ENCODE data around the gene HMGN3.

Gene HMGN3

DNA sequence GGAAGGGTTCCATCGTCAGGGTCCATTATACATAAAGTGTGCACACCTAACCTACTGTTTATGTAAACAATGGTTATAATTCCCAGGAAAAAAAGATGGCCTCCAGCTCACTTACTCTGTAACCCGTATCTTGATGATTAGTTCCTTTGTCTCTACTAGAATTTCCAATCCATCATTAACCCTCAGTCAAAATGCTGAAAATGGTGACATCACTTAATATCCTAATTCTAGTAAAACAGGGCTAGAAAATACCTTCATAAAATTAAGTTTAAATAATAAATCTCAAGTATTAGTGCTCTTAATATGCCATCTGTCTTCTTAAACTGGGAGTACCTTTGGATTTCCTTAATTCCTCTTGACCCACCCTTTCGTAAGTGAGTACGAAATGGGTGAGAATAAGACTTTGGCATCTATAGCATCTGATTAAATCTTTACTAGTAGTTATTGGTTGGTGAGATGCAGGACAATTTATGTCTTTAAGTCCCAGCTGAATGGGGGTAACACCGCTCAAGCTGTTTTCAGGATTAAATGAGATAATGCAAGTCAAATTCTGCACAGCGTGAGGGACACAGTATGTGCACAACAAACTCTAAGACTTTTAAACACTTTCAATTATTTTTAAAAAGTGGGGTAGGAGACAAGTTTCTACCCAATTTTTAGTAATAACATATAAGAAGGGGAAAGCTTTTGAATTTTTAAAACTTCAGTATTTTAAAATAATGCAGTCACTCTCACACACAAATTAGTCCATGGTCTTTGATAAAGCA, 1.6 kb downstream of the HMGN3 start:
- DNase-seq (ENCODE audit: low spot score), result no peak

DNA sequence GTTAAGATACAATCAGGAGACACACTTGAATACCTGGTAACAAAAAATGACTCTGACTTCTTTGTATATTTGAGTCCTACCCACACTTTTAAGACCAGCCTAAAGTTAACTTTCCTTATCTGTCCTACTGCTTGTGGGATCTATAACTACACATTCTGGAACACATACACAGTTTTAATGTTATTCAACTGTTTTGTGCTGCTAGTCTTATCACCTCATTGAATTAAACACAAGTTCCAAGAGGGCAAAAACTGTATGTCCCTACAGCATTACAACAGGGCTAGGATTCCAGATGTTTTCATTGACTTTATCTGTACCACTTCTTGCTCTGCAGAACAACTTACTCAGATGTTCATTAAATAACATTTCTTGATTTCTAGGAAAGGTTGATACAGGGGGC, 2.8 kb downstream of the HMGN3 start:
- peak; percentile 3 for DNase-seq (ENCODE audit: low spot score)

DNA sequence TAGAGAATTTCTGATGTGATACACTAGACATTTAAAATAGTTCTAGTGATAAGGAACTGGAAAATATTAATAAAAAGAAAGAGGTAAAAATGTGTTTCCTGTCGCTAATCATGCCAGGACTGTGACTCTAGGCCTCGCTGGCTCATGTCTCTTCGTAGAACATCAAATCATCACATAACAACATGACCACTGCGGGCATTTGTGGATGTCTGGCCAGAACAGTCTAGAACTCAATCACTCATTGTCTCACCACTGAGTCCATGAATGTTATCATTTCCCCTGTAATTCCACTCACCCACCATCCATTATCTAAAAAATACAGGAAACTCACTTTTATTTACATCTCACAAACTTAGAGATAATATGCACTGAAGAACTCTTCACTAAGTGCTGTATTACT, 3.4 kb downstream of the HMGN3 start:
- no peak for DNase-seq (ENCODE audit: low spot score)

DNA sequence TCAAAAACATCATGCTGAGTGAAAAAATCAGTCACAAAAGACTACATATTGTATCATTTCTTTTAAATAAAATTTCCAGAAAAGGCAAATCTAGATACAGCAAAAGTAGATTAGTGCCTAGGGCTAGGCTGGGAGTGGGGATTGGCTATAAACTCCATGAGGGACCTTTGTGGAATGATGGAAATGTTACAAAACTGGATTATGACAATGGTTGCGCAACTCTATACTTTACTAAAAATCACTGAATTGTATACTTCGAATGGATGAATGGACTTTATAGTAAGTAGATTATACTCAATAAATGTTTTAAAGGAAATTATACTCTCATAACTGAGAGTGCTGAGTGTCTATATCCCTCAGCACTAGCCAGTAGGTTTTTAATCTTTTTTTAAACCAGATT, 4.3 kb downstream of the HMGN3 start:
- no peak for DNase-seq (ENCODE audit: low spot score)

DNA sequence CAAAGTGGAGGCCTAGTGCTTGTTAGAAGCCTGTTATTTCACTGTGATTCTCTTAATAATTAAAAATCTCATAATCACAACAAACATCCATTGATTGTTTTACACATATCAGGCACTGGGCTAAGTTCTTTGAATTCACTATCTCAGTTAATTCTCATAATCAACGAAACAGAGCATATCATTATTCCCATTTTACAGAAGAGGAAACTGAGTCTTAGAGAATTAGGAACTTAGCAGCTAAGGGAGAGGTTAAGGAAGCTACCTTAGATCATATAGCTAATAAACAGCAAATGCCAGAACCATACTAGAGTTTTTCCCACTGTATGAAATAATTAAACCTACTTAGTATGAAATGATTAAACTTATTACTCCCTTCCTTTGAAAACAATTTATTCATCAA, 7.0 kb downstream of the HMGN3 start:
- no peak for DNase-seq (ENCODE audit: low spot score)

DNA sequence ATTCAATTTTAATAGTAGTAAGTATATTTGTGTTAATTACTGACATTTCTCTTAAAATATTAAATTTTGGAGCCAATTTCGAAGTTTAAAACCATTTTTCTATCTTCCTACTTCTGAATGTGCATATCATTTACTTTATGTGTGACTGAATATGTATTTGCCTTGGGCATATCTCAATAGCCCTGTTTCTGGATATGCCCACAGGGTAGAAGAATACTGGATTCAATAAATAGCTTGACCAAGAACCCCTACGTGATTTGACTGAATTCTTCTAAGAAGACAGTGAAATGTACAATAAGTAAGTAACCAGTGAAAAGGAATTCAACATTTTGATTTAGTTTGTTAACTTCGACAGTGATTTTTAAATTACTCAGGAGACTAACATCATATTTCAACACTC, 7.8 kb downstream of the HMGN3 start:
- no peak for DNase-seq (ENCODE audit: low spot score)

DNA sequence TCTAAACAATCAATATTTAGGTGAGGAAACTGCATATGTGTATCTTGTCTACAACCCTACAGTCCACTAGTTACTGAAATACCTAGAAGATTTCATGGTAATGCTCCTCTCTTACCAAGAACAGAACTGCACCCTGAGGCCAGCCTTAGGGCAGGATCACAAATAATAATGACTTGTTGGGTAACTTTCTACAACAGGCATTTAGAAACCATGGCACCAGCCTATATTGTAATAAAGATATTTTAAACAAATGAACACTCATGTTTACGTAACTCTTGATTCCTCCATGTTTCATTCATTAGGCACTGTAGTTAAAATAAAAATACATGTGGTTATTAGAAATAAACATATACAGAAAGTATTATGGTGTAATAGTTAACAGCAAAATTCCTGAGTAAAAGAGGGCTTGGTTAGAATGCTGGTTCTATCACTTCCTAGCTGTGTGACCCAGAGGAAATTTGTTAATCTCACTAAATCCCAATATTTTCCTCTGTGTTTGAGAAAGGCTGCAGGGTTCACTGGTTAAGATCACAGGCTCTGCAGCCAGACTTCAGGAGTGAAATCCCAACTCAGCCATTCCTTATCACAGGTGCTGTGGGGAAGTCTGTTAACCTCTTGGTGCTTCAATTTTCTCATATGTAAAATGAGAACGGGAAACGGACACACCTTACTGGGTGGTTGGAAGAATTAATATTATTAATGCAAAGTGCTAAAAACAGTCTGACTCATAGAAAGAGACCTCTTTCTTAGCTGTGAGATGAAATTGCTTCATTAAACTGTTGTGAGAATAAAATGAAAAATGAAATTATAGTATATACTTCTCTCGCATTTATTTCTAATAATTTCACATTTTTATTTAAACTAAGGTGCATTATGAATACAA, 8.5 kb downstream of the HMGN3 start:
- DNase-seq (ENCODE audit: low spot score), result no peak

DNA sequence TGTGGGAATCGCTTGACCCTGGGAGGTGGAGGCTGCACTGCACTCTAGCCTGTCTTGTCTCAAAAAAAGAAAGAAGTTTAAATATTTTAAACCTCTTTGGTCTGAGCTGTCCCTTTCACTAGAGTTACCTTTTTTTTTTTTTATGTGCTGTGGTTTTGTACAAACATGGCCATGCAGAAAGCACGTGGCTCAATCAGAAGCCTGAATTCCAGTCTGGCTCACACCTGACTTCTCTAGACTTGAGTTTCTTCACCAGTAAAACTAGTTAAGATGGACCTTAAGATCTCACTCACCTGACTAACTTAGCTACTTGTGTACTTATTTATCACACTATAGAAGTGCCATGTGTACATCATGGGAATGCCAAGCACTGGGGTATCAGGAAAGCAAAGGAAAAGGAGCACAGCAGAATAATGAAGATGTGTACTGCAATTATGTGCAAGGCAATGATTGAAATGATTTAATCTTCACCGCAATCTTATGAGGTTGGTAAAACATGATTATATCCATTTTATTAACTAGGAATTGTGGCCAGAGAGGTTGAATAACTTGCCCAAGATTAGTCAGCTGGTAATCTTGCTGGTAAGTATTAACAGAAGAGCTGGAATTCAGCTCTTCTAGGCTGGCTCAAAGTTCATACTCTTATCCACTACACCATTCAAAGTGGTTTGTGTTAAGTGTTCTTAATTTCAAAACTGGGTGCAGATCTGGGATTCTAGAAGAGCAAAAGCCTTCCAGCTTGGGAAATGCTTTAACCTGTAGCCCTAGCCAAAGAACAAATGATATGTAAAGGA, 10.7 kb downstream of the HMGN3 start:
- DNase-seq (ENCODE audit: low spot score), result no peak

DNA sequence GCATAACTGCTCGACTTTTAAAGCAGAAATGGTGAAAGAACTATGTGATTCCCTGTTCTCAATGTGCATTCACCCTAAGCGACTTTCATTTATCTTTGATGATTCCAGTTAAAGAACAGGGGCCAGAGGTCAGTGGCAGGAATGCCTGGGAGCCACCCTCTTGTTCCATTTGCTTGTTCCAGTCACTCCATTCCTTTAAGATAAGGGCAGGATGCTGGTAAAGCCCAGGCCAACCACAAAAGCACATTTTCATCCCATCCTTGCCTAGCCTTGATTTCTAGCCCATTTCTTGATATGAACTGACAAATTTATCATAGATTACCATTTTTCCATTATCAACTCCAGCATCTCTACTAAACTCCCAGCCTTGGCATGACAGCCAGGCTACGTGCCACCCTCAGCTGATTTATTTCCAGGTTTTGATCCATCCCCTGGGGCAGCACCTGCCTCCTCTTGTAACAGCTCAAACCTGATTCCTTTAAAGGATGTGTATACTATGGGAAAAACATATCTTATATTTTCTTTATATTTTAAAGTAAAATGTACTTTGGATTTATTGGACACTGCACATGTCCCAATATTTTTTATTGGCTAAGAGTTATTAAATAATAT, 19.2 kb downstream of the HMGN3 start:
- DNase-seq (ENCODE audit: low spot score), result no peak

DNA sequence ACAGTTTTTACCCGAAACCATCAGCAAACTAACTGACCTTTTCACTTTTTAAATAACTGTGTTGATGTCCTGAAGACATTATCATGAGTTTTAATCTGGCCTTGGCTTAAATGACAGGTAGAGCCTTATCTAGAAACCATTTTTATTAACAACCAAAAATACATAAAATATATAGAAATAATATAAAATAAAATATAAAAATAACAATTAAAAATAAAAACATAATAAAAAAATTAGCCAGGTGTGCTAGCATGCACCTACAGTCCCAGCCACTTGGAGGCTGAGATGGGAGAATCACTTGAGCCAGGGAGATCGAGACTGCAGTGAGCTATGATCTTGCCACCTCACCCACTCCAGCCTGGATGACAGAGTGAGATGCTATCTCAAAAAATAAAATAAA, 21.6 kb downstream of the HMGN3 start:
- DNase-seq (ENCODE audit: low spot score), result no peak

DNA sequence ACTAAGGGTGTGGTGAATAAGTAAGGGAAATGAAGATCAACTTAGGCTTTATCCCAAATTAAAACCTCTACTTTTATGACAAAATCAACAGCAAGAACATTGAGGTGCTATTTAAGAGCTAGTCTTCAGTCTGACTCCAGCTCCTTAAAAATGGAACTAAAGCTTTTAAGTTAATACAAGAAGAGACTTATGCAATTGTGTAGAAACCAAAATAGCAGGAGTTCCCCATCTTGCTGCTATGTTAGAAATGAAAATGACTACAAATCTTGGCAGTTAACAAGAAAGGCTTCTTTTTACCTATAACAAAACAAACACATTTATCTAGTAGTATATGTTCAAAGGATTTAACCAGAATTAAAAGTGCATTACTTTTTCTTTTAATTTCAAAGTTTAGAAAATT, 25.7 kb downstream of the HMGN3 start:
- no peak for DNase-seq (ENCODE audit: low spot score)

DNA sequence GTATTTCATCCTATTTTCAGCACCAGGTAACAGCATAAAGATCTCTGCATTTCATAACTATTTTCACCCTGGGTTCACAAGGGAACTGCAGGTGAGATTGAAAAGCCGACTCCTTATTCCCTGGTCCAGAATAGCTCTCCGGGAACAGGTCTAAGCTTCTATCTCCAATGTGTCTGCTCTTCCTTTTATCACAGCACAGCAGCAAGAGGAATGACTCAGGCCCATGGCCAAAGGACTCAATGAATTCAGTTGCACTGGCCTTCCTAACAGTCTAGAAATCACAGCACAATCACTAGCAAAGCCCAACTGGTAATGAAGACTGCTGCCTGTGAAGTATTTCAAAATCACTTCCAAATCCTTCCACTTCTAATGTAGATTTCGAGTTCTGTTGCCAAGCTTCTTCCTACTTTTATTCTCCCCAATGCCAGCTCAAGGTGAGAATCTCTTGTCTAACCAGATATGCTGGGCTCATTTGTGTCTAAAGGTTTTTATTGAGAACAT, 30.7 kb downstream of the HMGN3 start:
- no peak for DNase-seq (ENCODE audit: low spot score)

DNA sequence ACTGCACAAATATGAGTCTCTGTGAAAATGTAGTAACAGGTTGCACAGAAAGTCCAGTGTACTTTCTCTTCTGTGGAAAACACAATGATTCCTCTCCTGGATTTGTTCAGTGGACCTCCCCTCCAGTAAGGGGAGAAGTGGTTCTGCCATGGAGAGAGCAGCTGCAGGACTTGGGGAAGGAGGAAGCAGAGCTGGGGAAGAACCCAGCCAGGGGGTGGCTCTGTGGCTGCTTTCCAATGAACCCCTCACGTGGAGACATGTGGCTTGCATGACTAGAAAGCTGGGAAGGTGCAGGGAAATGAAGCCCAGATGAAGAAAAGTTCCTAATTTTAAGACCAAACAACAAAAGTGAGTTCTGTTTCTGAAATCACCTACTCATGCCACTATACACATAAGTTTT, 31.9 kb downstream of the HMGN3 start:
- no peak for DNase-seq (ENCODE audit: low spot score)

DNA sequence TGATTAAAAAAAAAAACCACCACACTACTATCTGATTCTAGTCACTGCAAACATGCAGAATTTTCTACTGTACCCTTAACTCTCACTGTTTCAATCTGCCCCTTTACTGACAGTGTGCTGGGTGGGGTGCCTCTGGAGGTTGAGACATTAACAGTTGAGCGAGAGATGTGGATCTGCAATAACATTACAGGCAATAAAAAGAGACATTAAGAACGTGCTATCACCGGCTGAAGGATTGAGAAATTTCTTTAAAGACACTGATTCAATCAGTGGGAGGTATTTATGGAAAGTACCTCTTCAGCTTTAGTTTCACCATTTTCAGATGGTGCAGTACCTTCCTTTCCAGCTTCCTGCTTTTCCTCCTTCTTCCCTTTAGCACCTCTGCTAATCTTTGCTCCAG, 32.5 kb downstream of the HMGN3 start:
- no peak for DNase-seq (ENCODE audit: low spot score)

DNA sequence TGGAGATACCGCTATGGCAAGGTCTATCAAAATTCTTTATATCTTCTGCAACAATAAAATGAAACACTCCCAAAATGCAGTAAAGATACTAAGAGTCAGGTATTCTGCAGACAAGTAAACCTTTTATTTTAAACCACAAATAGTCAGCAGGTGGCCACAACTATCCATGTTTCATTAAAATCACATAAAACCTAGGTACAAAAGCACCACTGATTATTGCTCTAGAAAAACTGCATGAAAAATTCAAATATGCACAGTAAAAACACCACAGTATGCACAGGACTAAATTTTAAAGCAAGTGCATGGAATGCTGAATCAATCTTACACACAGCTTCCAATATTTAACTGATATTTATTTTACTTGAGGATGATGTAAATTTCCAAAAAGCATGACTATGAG, 33.3 kb downstream of the HMGN3 start:
- DNase-seq (ENCODE audit: low spot score), result no peak

DNA sequence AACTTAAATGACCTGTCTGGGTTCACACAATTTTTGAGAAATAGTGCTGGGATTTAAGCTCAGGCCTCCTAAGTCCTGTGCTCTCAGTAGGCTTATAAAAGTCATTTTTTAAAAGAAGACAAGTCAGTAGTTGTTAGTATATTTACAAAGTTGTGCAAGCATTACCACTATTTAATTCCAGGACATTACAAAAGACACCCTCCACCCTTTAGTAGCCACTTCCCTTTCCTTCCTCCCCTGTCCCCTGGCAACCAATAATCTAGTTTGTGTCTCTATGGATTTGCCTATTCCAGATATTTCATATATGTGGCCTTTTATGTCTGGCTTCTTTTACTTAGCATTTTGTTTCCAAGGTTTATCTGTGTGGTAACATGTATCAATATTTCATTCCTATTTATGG, 37.6 kb downstream of the HMGN3 start:
- DNase-seq (ENCODE audit: low spot score), result no peak

DNA sequence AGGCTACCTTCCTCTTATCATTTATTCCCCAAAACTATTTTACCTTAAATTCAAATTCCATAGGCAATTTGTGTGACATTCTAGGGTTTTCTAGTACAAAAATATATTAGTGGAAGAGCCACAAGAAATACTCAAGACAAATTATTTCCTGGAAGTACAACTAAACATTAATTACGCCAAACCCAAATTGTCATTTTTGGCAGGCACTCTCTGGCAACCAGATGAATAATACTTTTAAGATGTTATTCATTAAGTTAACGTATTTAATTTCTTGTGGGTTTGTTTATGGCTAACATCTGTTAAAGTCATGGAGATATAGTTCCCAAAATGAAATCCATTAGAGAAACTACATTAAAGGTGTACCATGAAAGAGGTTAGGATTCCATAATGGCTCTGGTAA, 40.5 kb downstream of the HMGN3 start:
- DNase-seq (ENCODE audit: low spot score), result no peak

DNA sequence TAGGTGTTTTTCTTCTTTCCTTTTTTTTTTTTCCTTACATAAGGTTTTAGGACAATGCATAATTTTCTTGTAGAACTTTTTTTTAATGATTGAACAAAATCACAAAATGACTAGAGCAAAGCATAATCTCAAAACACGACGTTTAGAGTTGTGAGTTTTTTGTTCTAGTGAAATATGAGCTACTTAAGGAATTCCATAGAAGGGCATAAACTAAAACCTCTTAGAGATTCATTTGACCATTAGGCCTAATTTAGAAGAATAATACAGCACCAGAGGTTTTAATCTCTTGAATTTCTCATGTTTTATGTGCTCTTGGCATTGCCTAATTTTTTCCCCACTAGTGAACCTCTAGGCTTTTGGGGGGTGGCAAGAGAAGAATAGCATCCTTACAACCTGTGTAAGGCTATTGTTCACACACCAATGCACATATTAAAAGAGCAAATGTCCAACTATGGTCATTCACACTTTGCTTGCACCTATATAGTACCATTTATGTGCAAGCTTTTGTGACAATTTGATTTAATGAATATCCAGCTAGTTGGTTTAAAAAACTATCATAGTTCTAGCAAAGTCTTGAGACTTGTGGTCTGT, 44.6 kb downstream of the HMGN3 start:
- no peak for DNase-seq (ENCODE audit: low spot score)

DNA sequence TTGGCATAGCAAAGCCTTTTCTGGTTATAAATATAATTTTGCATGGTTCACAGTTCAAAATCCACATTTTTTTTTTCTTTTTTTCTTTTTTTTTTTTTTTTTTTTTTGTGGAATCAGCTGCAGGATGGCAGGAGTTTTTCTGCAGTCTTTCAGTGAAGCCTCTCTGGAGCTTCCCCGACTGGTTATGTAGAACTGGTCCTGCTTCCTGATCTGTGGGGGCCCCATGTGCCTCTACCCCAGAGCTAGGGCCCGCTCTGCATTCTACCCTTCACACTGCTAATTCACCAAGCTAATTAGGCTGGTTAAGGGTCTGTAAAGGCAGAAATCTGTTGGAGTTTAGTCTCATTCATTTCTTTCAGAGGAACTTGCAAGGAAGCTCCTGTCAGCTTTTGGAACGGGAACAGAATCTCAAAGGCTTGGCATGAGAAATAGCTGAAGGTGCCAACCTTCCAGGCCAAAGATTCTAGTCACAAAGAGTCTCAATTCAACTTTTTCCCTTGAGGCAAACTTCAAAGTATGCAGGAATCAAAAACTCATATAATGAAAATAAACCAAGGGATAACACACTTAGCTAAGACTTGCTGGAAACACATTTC, 45.5 kb downstream of the HMGN3 start:
- DNase-seq (ENCODE audit: low spot score), result no peak

DNA sequence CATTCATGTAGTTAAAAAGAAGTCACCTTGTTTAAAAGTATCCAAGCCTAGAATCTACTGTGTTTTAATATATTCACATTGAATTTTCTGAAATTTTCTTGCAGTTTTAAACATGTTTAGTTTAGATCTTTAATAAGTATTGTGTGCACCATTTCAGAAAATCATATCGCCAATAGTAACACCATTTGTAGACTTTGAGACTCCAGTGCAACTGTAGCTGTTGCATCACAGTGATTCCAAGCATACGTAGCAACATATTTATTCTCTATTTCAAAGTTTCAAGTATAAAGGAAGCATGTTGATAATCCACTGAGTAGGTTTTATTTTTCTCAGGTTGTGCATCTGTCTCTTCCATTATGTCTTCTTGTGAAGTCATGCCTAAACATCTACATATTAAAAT, 46.4 kb downstream of the HMGN3 start:
- no peak for DNase-seq (ENCODE audit: low spot score)

DNA sequence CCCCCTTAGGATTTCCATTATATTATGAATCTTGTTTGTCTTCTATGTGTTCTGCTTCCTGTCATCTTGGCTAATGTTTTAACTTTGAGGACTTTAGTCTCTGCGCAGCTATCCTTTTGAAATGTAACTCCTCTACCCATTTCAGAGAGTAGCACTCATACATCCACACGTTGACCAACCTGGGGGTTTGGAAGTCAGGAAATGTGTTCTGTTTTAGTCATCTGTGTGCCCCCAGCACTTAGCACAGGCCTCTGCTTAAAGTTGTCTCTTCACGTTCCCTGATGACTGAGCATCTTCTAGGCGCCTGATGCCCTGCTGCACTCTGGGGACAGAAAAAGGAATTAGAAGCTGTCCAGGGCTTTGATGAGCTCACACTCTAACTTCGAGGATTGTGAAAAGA, 47.9 kb downstream of the HMGN3 start:
- no peak for DNase-seq (ENCODE audit: low spot score)
